NCI-H187 (cell line): ENCODE results near the gene GOLGB1.
"Not testable (repeated sequence)": the region's sequence is repeated elsewhere in the genome, so short reads cannot be mapped to it uniquely, and the experiment has no call there.

ENCODE experiments used
- DNase-seq, 2 experiments: peaks; one replicate each; lab custom pipeline; 2025; lab: John Stamatoyannopoulos, UW

GOLGB1 gene

GRCh38 chr3:121747976-121748375, 1.6 kb downstream of the GOLGB1 start:
- DNase-seq, result no peak

DNA sequence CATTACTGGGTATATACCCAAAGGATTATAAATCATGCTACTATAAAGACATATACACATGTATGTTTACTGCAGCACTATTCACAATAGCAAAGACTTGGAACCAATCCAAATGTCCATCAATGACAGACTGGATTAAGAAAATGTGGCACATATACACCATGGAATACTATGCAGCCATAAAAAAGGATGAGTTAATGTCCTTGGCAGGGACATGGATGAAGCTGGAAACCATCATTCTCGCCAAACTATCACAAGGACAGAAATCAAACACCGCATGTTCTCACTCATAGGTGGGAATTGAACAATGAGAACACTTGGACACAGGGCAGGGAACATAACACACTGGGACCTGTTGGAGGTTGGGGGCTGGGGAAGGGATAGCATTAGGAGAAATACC, 6.4 kb downstream of the GOLGB1 start:
- DNase-seq, result not testable (repeated sequence)

DNA sequence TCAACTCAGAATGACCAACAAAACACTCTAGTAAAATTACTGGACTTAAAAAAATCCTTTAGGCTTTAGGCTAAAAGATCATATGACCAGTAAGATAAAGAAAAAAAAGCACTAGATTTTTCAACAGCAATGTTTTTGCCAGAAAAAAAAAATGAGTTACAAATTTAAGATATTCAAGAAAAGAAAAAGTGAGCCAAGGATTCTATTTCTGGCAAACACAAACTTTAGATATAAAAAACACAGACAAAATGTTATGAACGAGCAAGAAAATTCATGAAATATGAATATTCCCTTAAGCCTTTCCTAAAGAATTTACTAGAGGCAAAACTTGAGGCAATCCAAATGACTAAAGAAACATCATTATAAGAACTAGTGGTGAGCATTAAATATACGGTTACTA, 8.6 kb downstream of the GOLGB1 start:
- DNase-seq, result no peak

GRCh38 chr3:121739902-121740301, 9.6 kb downstream of the GOLGB1 start:
- DNase-seq, result no peak

- no peak for DNase-seq
These were observed 11.9 kb downstream of the GOLGB1 start for GRCh38 chr3:121737644-121738043.

DNA sequence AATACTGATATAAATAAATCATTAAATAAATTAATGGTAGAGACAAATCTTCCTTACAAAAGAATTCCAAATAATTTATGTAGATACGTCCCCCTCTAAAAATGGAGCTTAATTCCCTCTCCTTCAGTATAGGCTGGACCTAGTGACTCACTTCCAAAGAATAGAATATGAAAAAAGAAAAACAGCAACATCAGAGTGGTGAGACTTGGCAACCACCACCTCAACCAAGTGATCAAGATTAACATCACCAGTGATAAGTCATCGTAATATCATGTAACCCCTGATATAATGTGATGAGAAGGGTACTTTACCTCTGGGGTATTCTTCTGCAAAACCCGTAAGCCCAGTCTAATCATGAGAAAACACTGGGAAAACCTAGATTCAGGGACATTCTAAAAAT, 13.4 kb downstream of the GOLGB1 start:
- no peak for DNase-seq

GRCh38 chr3:121735047-121735696, 14.4 kb downstream of the GOLGB1 start:
- DNase-seq, result no peak

DNA sequence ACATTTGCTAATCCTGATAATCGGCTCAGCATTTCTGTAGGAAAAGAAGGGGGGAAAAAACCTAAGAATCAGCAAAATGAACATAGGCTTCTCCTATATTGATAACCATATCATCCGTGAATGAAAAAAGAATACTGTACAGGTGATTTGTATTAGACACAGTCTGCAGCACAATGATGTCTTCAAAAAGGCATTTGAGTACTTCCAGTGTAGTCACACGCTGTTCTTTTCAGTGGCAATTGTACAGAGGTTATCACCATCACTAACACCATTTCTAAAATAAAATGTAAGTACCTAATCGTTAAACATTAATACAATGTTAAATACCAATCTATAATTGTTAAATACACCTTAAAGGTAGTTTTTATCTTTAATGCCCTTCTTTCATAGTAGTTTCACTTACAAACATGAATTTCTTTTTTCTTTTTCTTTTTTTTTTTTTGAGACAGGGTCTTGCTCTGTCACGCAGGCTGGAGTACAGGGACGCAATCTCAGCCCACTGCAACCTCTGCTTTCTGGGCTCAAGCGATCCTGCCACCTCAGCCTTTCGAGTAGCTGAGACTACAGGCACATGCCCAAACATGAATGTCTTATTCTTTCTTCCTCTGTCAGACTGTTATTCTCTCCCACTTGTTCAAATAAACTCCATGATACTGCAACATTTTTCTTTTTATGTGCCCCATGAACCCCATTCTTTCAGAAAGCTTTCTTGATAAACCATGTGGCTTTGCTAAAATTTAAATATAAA, 18.4 kb downstream of the GOLGB1 start:
- no peak for DNase-seq

- DNase-seq, result no peak
These were observed 25.4 kb downstream of the GOLGB1 start for GRCh38 chr3:121724130-121724529.

DNA sequence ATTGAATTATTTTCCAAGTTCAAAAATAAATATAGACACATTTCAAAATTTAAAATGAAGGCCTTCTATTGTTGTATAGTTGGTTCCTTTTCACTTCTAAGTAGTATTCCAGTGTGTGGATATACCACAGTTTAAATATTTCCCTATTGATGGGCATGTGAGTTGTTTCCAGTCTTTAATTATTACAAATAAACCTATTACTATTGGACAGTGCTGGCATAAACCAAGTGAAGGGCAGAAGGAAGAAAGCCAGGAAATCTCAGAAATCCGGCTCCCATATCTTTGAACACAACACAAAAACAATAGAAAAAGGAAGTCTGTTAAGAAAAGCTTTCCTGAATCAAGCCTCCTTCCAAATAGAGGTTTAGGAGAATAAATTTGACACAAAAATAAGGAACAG, 26.1 kb downstream of the GOLGB1 start:
- DNase-seq, result no peak

- no peak for DNase-seq
These were observed 27.1 kb downstream of the GOLGB1 start for GRCh38 chr3:121722411-121722810.

DNA sequence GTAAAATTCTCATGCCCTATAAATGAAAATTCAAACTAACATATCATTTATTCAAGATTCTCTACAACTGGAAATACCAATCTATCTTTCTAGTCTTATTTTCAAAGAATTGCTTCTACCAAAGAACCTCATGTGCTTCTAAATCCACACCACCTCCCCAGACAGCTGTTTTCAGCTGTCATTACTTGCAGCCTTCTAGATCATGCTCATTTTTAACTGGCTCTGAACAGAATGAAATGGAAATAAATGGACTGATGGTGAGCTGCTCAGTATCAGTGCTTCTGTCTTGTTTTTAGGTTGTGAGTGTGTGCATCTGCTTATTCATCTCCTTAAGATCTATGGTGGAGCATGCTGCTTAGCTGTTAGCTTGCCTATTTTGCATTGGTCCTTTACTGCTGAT, 29.4 kb downstream of the GOLGB1 start:
- DNase-seq, result no peak

- no peak for DNase-seq
These were observed 30.1 kb downstream of the GOLGB1 start for GRCh38 chr3:121719423-121719822.

GRCh38 chr3:121718205-121718846, 31.2 kb downstream of the GOLGB1 start:
- DNase-seq, result no peak

DNA sequence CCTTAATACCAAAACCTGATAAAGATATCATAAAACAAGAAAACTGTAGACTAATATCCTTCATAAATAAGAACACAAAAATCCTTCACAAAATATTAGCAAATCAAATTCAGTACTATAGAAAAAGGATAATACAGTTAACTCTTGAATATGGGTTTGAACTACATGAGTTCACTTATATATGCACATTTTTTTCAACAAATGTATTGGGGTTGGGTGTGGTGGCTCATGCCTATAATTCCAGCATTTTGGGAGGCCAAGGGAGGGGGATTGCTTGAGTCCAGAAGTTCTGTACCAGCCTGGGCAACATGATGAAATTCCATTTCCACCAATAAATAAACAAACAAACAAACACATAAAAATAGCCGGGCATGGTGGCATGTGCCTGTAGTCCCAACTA, 39.2 kb downstream of the GOLGB1 start:
- no peak for DNase-seq

DNA sequence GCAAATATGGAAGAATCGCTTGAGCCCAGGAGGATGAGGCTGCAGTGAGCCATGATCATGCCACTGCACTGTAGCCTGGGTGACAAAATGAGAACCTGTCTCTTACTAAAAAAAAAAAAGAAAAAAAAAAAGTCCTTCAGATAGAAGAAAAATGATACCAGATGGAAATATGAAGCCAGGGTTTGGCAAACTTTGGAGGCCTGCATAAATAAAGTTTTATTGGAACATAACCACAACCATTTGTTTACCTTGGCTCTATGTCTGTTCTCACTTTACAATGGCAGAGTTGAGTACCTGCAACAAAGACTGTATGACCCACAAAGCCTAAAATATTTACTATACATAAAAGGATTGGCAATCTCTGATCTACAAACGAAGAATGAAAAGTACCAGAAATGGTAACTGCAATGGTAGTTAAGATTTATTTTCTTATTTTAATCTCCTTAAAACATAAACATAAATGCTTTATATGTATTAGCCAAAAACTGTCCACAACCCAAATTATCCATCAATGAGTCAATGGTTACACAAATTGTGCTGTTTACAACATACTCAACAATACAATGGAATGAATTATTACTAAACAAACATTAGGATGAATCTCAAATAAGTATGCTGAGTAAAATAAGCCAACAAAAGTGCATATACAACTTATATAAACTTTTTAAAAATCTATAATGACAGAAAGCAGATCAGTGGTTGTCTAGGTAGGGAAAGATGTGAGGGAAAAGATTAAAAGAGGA, 41.8 kb downstream of the GOLGB1 start:
- no peak for DNase-seq

DNA sequence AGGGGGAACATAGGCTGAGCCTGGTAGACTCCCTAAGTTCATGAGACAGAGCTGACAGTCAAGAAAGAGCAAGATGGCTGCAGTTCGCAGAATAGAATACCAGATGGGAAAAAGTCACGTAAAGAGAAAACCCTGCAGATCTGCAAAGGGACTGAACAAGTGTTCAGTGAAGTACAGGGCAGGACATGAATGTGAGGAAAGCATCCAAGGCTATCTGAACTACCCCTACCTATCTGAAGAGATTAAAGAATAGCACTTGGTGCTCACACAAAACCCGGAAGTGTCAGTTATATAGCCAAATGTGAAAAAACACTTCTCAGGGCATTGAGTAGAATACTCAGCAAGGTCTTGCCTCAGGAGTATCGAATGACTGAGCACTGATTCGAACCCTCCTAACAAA, 44.0 kb downstream of the GOLGB1 start:
- no peak for DNase-seq

GRCh38 chr3:121703973-121704372, 45.6 kb downstream of the GOLGB1 start:
- no peak for DNase-seq

DNA sequence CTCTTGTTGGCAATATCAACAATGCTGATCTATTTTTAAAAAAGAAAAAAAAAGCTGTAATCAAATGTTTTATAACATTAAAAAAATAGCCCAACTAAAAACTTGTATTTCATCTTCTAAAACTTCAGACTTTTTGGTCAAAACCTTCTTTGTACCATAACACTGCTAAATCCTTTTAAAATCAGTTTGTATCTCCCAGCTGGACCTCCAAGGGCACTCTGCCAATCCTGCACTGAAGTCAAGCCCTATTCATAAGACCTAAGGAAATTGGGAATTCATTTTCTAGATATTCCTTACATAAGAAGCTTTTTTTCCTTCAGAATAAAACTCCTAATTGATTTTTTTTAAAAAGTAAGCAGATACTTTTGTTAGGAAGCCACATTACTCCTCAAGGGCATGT, 50.6 kb downstream of the GOLGB1 start:
- DNase-seq, result no peak

DNA sequence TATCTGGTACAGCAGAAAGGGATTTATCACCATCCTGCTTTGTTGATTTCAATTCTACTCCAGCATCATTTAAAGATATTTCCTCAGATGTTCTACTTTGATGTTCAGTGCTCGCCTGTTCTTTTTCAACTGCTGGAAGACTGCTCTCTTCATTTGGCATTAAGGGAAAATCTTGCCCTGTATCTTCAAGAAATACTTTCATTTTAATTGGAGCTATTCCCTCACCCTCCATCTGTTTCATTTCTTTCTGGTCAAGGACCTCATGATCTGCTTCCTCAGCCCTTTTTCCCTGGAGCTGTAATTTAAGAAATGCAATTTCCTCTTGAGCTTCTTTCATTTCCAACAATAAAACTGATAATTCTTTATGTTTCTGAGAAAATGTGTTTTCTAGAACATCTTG, 51.1 kb downstream of the GOLGB1 start:
- DNase-seq, result no peak

DNA sequence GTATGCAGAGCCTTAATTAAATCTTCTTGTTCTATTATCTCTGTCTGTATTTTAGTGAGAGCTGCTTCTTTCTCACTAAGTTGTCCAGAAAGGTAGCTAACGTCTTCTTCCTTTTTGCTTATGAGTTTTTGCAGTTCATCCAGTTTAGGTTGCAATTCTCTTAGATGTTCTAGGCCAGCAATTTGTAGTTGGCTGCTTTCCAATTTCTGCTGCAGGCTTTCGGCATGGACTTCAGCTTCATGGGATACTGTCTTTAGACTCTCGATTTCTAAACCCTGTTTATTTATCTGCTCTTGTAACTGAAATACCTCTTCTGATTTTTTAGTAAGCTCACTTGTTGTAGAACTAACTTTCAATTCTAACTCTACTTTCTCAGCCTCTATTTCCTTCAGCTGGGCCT, 53.4 kb downstream of the GOLGB1 start:
- DNase-seq, result no peak

DNA sequence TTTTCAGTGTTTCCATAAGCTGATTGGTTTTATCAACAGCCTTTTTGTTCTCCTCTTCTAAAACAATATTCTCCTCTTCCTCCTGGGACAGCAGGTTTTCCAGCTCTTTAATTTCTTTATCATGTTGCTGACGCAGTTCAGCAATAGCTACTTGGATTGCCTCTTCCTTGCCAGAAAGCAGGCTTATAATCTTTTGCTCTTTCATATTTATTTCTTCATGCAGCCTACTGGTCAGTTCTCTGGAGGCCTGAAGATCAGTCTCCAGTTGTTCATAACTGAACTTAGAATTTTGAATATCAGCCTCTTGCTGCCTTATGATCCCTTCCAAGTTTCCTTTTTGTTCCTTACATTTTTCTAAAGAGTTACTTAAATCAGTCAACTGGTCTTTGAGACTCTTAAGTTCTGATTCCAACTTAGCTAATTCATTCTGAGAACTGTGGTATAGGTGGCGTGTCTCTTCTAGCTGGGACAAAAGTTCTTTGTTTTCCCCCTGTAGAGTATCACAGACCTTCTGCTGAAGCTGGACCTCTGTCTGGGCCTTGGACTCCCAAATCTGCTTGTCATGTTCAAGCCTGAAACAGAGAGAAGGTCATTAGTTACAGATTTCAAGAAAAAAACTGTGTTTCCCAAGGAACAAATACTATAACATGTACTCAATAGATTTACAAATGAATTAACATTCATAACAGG, 57.4 kb downstream of the GOLGB1 start:
- DNase-seq, result no peak
